ENCODE data around the gene RANBP17. TPM values are rescaled to one million over a fixed set of nuclear protein-coding genes. Genes with fewer than 3 reads are reported as not detected.

Gene RANBP17
- total and polyA plus RNA-seq, 2 experiments from 2014 or later = 43.8 to 53.1 TPM

DNA sequence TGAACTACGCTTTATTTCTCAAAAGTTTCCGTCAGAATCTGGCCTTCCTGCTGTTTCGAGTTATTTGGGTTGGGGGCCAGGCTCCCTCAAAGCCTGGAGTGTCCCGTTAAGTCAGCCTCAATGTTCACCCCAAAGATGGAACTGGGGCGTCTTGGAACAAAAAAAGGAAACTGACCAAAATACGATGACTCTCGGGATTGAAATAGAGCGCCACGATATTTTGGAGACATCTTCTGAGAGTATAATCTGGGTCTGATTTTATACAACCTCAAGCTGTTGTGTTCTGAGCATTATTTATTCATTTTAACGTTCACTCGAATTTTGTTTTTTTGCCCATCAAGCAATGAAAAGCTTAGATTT is 475.4 kb downstream of the RANBP17 start (continued):
- TF ChIP-seq, protein P1, sequence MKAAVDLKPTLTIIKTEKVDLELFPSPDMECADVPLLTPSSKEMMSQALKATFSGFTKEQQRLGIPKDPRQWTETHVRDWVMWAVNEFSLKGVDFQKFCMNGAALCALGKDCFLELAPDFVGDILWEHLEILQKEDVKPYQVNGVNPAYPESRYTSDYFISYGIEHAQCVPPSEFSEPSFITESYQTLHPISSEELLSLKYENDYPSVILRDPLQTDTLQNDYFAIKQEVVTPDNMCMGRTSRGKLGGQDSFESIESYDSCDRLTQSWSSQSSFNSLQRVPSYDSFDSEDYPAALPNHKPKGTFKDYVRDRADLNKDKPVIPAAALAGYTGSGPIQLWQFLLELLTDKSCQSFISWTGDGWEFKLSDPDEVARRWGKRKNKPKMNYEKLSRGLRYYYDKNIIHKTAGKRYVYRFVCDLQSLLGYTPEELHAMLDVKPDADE (IDR thresholded peaks at IDR 0.05) = no peak
- TF ChIP-seq JUNB (IDR thresholded peaks at IDR 0.05; ENCODE audit: unreplicated experiment) (no peak), EZH2 (IDR thresholded peaks at IDR 0.05; ENCODE audit: low read depth, unreplicated experiment) (no peak)
- TF ChIP-seq, protein P2, sequence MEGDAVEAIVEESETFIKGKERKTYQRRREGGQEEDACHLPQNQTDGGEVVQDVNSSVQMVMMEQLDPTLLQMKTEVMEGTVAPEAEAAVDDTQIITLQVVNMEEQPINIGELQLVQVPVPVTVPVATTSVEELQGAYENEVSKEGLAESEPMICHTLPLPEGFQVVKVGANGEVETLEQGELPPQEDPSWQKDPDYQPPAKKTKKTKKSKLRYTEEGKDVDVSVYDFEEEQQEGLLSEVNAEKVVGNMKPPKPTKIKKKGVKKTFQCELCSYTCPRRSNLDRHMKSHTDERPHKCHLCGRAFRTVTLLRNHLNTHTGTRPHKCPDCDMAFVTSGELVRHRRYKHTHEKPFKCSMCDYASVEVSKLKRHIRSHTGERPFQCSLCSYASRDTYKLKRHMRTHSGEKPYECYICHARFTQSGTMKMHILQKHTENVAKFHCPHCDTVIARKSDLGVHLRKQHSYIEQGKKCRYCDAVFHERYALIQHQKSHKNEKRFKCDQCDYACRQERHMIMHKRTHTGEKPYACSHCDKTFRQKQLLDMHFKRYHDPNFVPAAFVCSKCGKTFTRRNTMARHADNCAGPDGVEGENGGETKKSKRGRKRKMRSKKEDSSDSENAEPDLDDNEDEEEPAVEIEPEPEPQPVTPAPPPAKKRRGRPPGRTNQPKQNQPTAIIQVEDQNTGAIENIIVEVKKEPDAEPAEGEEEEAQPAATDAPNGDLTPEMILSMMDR (conservative IDR thresholded peaks at IDR 0.05; ENCODE audit: low read depth in 2 of 2) = no peak

DNA sequence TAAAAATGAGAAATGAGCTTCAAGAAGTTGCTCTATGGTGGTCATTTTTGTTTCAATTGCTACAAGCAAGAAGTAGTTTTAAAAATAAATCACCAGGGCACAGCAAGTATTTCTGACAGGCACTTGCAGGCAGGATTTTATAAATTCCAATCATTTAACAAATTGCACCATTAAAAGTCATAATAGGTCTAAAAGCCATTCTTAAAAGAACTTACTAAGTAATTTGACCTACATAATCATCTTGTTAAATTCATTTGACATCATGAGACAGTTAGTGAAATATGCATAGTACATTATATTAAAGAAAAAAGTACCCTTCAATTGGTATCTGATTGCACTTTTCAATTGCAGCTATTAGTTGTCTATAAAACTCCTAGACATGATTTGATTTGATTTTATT is 478.2 kb downstream of the RANBP17 start:
- Histone ChIP-seq H3K9me2 (ENCODE audit: insufficient read depth) (no peaks in the 10 kb centered on the region), H3K36me3 (ENCODE audit: insufficient read depth) (no peaks in the 10 kb centered on the region), H3K27ac (ENCODE audit: low read depth) (no peak overlapping the region), H3K27me3 (ENCODE audit: insufficient read depth) (peaks cover 34% of the 10 kb centered on the region), H4K20me1 (replicated peaks; ENCODE audit: insufficient read depth) (no peaks in the 10 kb centered on the region), H3K79me2 (replicated peaks; ENCODE audit: insufficient read depth) (no peaks in the 10 kb centered on the region), H3F3A (replicated peaks; ENCODE audit: low read depth) (no peaks in the 10 kb centered on the region), H2AFZ (no peak overlapping the region), H3K4me3 (no peak overlapping the region), H3K4me2 (no peak overlapping the region), H3K4me1 (ENCODE audit: insufficient read depth) (peaks cover 10% of the 10 kb centered on the region)
- Mint-ChIP-seq H3K36me3 (ENCODE audit: low read depth) (no peaks in the 10 kb centered on the region), H3K27ac (no peak overlapping the region), H3K4me3 (no peak overlapping the region), H3K9me3 (no peaks in the 10 kb centered on the region), H3K4me1 (peaks cover 13% of the 10 kb centered on the region), H3K27me3 (ENCODE audit: insufficient read depth, low read depth, poor library complexity) (peaks cover 24% of the 10 kb centered on the region)
- ATAC-seq (no peak), DNase-seq (ENCODE audit: low spot score) (no peak)
- TF ChIP-seq, protein P3, sequence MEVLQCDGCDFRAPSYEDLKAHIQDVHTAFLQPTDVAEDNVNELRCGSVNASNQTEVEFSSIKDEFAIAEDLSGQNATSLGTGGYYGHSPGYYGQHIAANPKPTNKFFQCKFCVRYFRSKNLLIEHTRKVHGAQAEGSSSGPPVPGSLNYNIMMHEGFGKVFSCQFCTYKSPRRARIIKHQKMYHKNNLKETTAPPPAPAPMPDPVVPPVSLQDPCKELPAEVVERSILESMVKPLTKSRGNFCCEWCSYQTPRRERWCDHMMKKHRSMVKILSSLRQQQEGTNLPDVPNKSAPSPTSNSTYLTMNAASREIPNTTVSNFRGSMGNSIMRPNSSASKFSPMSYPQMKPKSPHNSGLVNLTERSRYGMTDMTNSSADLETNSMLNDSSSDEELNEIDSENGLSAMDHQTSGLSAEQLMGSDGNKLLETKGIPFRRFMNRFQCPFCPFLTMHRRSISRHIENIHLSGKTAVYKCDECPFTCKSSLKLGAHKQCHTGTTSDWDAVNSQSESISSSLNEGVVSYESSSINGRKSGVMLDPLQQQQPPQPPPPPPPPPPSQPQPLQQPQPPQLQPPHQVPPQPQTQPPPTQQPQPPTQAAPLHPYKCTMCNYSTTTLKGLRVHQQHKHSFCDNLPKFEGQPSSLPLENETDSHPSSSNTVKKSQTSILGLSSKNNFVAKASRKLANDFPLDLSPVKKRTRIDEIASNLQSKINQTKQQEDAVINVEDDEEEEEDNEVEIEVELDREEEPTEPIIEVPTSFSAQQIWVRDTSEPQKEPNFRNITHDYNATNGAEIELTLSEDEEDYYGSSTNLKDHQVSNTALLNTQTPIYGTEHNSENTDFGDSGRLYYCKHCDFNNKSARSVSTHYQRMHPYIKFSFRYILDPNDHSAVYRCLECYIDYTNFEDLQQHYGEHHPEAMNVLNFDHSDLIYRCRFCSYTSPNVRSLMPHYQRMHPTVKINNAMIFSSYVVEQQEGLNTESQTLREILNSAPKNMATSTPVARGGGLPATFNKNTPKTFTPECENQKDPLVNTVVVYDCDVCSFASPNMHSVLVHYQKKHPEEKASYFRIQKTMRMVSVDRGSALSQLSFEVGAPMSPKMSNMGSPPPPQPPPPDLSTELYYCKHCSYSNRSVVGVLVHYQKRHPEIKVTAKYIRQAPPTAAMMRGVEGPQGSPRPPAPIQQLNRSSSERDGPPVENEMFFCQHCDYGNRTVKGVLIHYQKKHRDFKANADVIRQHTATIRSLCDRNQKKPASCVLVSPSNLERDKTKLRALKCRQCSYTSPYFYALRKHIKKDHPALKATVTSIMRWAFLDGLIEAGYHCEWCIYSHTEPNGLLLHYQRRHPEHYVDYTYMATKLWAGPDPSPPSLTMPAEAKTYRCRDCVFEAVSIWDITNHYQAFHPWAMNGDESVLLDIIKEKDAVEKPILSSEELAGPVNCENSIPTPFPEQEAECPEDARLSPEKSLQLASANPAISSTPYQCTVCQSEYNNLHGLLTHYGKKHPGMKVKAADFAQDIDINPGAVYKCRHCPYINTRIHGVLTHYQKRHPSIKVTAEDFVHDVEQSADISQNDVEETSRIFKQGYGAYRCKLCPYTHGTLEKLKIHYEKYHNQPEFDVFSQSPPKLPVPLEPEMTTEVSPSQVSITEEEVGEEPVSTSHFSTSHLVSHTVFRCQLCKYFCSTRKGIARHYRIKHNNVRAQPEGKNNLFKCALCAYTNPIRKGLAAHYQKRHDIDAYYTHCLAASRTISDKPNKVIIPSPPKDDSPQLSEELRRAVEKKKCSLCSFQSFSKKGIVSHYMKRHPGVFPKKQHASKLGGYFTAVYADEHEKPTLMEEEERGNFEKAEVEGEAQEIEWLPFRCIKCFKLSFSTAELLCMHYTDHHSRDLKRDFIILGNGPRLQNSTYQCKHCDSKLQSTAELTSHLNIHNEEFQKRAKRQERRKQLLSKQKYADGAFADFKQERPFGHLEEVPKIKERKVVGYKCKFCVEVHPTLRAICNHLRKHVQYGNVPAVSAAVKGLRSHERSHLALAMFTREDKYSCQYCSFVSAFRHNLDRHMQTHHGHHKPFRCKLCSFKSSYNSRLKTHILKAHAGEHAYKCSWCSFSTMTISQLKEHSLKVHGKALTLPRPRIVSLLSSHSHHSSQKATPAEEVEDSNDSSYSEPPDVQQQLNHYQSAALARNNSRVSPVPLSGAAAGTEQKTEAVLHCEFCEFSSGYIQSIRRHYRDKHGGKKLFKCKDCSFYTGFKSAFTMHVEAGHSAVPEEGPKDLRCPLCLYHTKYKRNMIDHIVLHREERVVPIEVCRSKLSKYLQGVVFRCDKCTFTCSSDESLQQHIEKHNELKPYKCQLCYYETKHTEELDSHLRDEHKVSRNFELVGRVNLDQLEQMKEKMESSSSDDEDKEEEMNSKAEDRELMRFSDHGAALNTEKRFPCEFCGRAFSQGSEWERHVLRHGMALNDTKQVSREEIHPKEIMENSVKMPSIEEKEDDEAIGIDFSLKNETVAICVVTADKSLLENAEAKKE (CRISPR knock-in tag; IDR thresholded peaks at IDR 0.05) = no peak
- TF ChIP-seq CREB1 (CRISPR knock-in tag; IDR thresholded peaks at IDR 0.05; ENCODE audit: low read depth) = no peak
- no peak for TF ChIP-seq STAT1 (IDR thresholded peaks at IDR 0.05; ENCODE audit: unreplicated experiment)
- TF ChIP-seq, protein P1 (IDR thresholded peaks at IDR 0.05) = no peak
- no peak for TF ChIP-seq ZNF114 (CRISPR knock-in tag; IDR thresholded peaks at IDR 0.05)
- no peak for TF ChIP-seq EZH2phosphoT487 (IDR thresholded peaks at IDR 0.05; ENCODE audit: unreplicated experiment)
- no peak for TF ChIP-seq ZNF331 (CRISPR knock-in tag; IDR thresholded peaks at IDR 0.05; ENCODE audit: low read depth)
- no peak for TF ChIP-seq EZH2 (IDR thresholded peaks at IDR 0.05; ENCODE audit: low read depth, unreplicated experiment)
- no peak for TF ChIP-seq JUNB (IDR thresholded peaks at IDR 0.05; ENCODE audit: unreplicated experiment)
- TF ChIP-seq, protein P2 (conservative IDR thresholded peaks at IDR 0.05; ENCODE audit: low read depth in 2 of 2) = no peak

Data from GM23338 (cell line).